Loucy (cell line): ENCODE results near the gene SPTY2D1.

Experiments
- CTCF ChIP-seq: fragments of 200-600 bp; sonication (generic); conservative IDR thresholded peaks from 2 replicates; pipeline ENCODE4 v1.5.1; 2014; ENCODE audit warnings: mild to moderate bottlenecking, antibody characterized with exemption, low read length
- EZH2phosphoT487 ChIP-seq: fragments of 200-600 bp; IDR thresholded peaks from 2 replicates; pipeline ENCODE4 v1.6.1; 2018; ENCODE audit warnings: antibody characterized with exemption, mild to moderate bottlenecking, moderate library complexity, borderline replicate concordance

DNA sequence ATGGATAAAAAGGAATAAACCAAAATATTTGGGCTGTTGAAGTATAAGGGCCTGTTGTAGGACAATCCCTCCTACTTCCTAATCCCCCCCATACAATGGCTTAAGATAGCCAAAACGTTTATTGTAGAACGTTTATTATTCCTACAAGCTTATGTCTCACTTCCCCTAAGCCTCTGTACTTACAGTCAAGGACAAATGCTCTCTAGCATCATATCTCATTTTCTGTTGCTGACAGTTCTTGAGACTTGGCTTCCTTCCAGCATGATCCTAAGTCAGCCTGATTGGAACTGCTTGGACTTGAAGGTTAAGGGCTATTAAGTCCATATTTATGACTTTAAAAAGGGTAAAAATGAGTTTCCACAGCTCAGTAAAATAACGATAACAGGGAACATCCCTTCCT is 25.8 kb downstream of the SPTY2D1 start:
- TF ChIP-seq CTCF (no peak), EZH2phosphoT487 (no peak)
